OCI-LY3 (cell line): Measurements from ENCODE around the gene ATP10A.

Experiments used
- EZH2phosphoT487 ChIP-seq: fragments of 200-600 bp; shearing (Covaris generic); IDR thresholded peaks from 2 replicates; pipeline ENCODE4 v1.6.1; 2018; ENCODE audit warnings: antibody characterized with exemption, mixed run types, low read depth
- TF ChIP-seq, protein P1 (sequence below): fragments of 200-600, 300-600 bp; sonication (generic); IDR thresholded peaks from 2 replicates; pipeline ENCODE4 v1.5.1; 2014; ENCODE audit warnings: antibody characterized with exemption, low read length, low read depth

DNA sequence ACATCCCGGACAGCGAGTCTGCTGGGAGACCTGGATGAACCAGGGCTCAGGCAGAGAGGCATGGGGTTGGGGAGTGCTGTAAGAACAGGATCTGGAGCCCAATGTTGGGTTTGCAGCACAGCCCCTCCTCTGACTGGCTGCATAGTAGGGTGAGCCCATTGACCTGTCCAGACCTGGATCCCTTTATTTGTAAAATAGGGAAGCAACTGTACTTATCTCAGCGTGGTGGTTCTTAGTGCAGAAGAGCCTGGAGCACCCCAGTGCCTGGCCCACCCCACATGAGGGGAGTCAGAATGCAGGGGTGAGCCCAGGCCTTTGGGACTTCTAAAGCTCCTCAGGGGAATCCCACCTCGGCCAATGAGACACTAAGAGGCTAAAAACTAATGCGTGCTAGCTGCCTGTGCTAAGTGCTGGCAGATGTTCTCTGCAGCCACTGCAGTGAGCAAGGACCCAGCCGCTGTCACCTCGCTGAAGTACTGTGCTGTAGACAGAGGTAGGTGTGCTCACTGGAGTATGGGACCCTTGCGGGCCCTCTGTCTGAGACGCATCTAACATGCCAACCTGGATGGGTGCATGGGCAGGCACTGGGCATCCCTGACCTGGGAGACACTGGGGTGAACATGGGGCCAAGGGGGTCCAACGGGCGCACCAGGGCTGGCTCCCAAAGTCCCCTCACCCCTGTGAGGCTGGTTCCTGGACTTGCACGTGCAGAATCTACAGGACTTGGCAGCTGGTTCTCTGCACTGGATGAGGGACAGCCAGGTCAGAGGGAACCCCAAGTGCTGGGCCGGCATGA is 95.6 kb downstream of the ATP10A start:
- TF ChIP-seq, protein P1, sequence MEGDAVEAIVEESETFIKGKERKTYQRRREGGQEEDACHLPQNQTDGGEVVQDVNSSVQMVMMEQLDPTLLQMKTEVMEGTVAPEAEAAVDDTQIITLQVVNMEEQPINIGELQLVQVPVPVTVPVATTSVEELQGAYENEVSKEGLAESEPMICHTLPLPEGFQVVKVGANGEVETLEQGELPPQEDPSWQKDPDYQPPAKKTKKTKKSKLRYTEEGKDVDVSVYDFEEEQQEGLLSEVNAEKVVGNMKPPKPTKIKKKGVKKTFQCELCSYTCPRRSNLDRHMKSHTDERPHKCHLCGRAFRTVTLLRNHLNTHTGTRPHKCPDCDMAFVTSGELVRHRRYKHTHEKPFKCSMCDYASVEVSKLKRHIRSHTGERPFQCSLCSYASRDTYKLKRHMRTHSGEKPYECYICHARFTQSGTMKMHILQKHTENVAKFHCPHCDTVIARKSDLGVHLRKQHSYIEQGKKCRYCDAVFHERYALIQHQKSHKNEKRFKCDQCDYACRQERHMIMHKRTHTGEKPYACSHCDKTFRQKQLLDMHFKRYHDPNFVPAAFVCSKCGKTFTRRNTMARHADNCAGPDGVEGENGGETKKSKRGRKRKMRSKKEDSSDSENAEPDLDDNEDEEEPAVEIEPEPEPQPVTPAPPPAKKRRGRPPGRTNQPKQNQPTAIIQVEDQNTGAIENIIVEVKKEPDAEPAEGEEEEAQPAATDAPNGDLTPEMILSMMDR = no peak
- TF ChIP-seq EZH2phosphoT487 = no peak
